GM19099 (cell line): ENCODE data around the gene ARHGEF28.

Source experiments
- POLR2A ChIP-seq: IDR thresholded peaks from 3 replicates; pipeline ENCODE4 v1.6.1; 2011; ENCODE audit warnings: low read depth; ENCODE audit not compliant: insufficient read length; ENCODE audit errors: extremely low read depth

ARHGEF28 gene

GRCh38 chr5:73971326-73971725, 345.3 kb downstream of the ARHGEF28 start:
- TF ChIP-seq POLR2A = no peak

- no peak for TF ChIP-seq POLR2A
These were observed 347.1 kb downstream of the ARHGEF28 start for GRCh38 chr5:73973135-73973534.

DNA sequence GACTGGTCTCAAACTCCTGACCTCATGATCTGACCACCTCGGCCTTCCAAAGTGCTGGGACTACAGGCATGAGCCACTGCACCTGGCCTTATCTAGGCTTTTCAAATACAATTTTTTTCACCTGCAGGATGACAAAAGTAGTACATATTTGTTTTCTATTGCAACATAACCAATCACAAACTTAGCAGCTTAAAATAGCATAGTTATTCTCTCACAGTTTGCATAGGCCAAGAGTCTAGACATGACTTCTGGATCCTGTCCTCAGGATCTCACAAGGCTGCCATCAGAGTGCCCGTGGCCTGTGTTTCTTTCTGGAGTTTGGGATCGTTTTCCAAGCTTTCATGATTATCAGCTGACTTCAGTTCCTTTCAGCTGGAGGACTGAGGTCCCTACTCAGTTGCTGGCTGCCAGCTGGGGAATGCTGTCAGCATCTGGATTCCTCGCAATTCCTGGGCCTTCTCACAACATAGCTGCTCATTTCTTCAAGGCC, 348.9 kb downstream of the ARHGEF28 start:
- no peak for TF ChIP-seq POLR2A

DNA sequence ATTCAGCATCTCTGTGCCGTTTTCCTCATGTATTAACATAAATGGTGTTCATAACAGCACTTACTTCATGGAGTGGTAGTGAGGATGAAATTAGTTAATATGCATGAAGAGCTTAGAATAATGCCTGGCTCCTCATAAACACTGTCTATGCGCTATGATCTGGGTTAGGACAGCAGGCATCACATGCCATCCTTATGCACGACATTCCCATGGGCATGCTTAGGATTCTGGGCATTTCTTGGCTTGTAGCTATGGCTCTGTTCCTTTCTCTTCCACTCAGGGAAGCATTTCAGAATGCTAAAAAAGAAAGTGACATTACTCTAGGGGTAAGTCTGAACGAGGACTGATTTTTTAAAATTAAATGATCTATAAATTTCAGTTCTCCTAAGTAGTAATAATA, 349.8 kb downstream of the ARHGEF28 start:
- no peak for TF ChIP-seq POLR2A

GRCh38 chr5:73977146-73977545, 351.1 kb downstream of the ARHGEF28 start:
- TF ChIP-seq POLR2A = no peak

GRCh38 chr5:73979321-73979720, 353.3 kb downstream of the ARHGEF28 start:
- TF ChIP-seq POLR2A = no peak

DNA sequence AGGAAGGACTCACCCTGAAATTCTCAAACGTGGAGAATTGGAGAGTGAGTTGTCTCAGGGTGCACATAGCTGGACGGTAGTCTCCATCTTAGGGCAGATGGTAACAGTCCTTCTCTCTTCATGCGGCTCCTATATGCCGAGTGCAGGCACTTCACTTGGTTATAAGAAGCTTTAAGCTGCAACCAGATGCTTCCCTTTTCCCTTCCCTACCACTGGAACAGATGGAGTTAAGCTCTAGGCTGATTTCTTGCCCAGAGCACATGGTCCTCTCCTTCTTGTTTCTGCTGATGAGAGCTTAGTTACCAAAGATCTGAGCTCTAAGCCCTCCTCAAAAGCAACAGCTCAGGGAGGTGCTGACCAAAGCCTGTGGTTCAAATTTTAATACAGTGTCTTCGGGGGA, 355.7 kb downstream of the ARHGEF28 start:
- no peak for TF ChIP-seq POLR2A

- no peak for TF ChIP-seq POLR2A
These were observed 357.6 kb downstream of the ARHGEF28 start for GRCh38 chr5:73983644-73984043.

- TF ChIP-seq POLR2A = no peak
These were observed 359.1 kb downstream of the ARHGEF28 start for GRCh38 chr5:73985145-73985544.

DNA sequence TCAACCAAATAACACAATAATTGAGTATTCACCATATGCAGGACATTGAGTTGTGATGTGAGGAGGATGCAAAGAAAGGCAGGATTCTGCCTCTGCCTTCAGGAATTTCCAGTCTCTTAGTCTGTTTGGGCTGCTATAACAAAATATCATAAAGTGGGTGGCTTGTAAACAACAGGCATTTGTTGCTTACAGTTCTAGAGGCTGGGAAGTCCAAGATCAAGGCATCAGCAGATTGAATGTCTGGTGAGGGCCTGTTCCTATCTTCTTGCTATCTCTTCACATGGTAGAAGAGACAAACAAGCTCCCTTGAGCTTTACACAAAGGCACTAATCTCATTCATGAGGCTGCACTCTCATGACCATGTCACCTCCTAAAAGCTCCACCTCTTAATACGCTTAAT, 360.7 kb downstream of the ARHGEF28 start:
- TF ChIP-seq POLR2A = no peak

DNA sequence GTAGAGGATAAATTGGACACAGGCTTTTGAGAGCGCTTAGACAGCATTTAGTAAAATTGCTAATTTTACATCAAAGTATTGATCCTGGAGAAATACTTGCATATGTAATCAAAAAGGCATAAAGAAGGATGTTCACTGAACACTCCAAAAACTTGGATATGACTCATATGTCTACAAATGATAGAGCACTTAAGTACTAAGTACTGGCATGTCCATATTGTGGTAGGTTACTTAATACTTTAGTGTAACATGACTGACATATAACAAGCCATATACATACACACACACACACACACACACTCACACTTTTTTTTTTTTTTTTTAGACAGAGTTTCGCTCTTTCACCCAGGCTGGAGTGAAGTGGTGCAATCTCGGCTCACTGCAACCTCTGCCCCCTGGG, 361.9 kb downstream of the ARHGEF28 start:
- no peak for TF ChIP-seq POLR2A

GRCh38 chr5:73989956-73990355, 364.0 kb downstream of the ARHGEF28 start:
- no peak for TF ChIP-seq POLR2A
